AG04449 (cell line): ENCODE data around the gene ARFGAP1.

Source experiments
- CTCF ChIA-PET: fragments of 350-600 bp; formaldehyde crosslinking; extraction: SDS; loops from one replicate; lab custom pipeline; 2021; ENCODE audit warnings: antibody characterized with exemption; lab: Yijun Ruan, JAX
- POLR2A ChIA-PET: fragments of 400-600, 350-600 bp; formaldehyde crosslinking; extraction: SDS; loops from one replicate; lab custom pipeline; 2020; ENCODE audit warnings: antibody characterized with exemption, inconsistent platforms; lab: Yijun Ruan, JAX
- DNase-seq: peaks from one replicate; pipeline ENCODE4 v3.0.0-alpha.2; 2010; ENCODE audit warnings: low read depth, low spot score
- H3K4me3 ChIP-seq: 2 replicates; pipeline ENCODE4 v1.5.1; 2011; ENCODE audit warnings: low read depth, mild to moderate bottlenecking, control low read depth, low read length
- TF ChIP-seq, protein P1 (sequence below): IDR thresholded peaks from one replicate; pipeline ENCODE4 v1.5.1; 2011; ENCODE audit warnings: mild to moderate bottlenecking, moderate library complexity, low read length, control low read depth, inconsistent platforms; ENCODE audit not compliant: insufficient read depth; ENCODE audit errors: missing control alignments

ARFGAP1 gene

DNA sequence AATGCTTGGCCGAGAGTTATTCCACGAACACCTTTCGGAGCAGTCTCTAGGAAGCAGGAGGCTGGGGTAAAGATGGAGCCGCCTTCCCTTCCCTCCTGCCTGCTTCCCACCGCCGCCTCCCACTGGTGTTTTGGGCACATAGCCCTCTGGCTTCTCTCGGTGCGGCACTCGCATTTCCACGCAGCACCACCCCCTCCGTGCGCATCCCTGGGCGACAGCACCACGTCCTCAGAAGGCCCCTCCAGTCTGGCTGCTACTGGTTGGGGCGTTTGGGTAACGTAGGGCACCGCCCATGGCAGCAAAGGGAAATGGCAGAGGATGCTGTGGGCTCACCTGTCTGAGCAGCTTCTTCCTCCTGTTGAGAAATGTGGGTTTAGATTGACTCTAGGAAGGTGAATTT lies 22.8 kb downstream of the ARFGAP1 start:
- H3K4me3 ChIP-seq = no peak overlapping the region
- DNase-seq = no peak
- CTCF ChIA-PET = interaction anchor here (5.3 to 10.3 kb wide), 2 partner anchors 14 to 71 kb away, joined by 41 to 92 read pairs; no protein-coding TSS in a partner anchor
- TF ChIP-seq, protein P1, sequence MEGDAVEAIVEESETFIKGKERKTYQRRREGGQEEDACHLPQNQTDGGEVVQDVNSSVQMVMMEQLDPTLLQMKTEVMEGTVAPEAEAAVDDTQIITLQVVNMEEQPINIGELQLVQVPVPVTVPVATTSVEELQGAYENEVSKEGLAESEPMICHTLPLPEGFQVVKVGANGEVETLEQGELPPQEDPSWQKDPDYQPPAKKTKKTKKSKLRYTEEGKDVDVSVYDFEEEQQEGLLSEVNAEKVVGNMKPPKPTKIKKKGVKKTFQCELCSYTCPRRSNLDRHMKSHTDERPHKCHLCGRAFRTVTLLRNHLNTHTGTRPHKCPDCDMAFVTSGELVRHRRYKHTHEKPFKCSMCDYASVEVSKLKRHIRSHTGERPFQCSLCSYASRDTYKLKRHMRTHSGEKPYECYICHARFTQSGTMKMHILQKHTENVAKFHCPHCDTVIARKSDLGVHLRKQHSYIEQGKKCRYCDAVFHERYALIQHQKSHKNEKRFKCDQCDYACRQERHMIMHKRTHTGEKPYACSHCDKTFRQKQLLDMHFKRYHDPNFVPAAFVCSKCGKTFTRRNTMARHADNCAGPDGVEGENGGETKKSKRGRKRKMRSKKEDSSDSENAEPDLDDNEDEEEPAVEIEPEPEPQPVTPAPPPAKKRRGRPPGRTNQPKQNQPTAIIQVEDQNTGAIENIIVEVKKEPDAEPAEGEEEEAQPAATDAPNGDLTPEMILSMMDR = peak; percentile 14
- POLR2A ChIA-PET = interaction anchor here (0.6 kb wide), 1 partner anchor 21 kb away, joined by 3 read pairs; no protein-coding TSS in a partner anchor

DNA sequence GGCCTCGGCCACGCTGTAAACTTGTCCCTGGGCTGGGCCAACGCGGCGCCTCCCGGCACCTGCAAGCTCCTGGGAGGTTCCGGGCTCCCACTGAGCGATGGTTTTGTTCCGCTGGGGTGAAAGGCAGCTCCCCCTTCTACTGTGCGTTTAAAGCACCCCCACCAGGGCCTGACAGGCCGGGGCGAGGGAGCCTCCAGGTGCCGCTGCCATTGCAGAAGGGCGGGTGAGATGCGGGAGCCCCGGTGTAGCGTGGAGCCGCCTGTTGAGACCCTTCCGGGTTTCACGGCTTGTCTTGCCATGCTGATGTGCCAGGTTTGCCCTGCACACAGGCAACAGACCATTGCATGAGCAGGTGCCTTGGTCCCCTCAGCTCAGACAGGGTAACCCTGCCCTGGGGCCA lies 23.2 kb downstream of the ARFGAP1 start:
- H3K4me3 ChIP-seq = no peak overlapping the region
- ChIA-PET CTCF (interaction anchor here (1.1 to 10.3 kb wide), 4 partner anchors 9 to 72 kb away, joined by 4 to 92 read pairs (median 22); no protein-coding TSS in a partner anchor), POLR2A (interaction anchor here (0.6 kb wide), 1 partner anchor 22 kb away, joined by 3 read pairs; no protein-coding TSS in a partner anchor)
- TF ChIP-seq, protein P1 = no peak
- no peak for DNase-seq

DNA sequence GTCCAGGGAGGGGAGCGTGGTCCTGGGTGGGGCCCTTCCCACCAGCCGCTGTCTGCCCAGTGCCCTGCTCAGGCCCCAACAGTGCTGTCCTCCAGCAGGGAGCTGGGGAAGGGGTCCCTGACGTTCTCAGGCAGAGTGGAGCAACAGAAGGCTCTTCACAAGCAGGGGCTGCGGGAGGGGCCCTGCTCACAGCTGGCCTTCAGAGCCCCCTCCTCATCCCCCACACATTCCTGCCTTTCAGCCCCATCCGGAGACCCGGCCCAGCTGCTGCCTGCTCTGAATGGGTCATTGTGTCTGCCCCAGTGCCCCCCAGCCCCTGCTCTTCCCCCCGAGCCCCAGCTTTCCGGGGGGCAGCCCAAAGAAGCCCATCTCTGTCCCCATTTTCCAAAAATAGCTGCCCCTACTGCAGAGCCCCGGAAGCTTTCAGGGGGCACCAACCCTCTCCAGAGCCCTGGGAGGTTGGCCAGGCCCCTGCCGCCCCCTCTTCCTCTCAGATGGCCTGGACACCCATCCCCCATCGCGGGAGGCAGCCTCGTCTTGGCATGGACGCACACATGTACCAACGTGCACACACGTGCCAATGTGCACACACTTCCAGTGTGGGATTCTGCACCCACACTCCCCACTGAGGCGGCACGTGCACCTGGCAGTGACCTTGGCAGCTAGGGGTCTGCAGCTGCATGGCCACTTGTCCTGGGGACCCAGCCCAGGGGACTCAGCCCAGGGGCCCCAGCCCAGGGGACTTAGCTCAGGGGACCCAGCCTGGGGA lies 24.1 kb downstream of the ARFGAP1 start:
- TF ChIP-seq, protein P1 = no peak
- CTCF ChIA-PET = interaction anchor here (1.1 to 5.3 kb wide), 3 partner anchors 10 to 14 kb away, joined by 4 to 41 read pairs (median 4); no protein-coding TSS in a partner anchor
- POLR2A ChIA-PET = no interaction called here

DNA sequence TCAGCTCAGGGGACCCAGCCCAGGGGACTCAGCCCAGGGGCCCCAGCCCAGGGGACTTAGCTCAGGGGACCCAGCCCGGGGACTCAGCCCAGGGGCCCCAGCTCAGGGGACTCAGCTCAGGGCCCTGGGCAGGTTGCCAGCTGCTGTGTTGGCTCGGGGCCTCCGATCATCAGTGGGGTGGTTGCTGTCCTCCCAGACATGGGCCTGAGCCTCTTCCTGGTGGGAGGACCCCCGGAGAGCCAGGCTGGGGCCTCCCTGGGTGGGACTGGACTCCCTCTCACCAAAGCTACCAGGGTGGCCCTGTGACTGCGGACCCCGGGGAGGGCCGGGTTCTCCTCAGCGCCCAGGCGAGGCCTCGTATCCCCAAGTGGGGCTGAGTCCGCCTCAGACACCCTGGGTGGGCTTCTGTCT lies 24.8 kb downstream of the ARFGAP1 start:
- H3K4me3 ChIP-seq = no peak overlapping the region
- POLR2A ChIA-PET = no interaction called here
- TF ChIP-seq, protein P1 = no peak
- no peak for DNase-seq
- CTCF ChIA-PET = interaction anchor here (1.9 to 5.3 kb wide), 2 partner anchors 10 to 12 kb away, joined by 4 to 41 read pairs; no protein-coding TSS in a partner anchor

More for the DNA sequence above, 24.1 kb downstream of the ARFGAP1 start:
- H3K4me3 ChIP-seq = no peak overlapping the region
- no peak for DNase-seq

DNA sequence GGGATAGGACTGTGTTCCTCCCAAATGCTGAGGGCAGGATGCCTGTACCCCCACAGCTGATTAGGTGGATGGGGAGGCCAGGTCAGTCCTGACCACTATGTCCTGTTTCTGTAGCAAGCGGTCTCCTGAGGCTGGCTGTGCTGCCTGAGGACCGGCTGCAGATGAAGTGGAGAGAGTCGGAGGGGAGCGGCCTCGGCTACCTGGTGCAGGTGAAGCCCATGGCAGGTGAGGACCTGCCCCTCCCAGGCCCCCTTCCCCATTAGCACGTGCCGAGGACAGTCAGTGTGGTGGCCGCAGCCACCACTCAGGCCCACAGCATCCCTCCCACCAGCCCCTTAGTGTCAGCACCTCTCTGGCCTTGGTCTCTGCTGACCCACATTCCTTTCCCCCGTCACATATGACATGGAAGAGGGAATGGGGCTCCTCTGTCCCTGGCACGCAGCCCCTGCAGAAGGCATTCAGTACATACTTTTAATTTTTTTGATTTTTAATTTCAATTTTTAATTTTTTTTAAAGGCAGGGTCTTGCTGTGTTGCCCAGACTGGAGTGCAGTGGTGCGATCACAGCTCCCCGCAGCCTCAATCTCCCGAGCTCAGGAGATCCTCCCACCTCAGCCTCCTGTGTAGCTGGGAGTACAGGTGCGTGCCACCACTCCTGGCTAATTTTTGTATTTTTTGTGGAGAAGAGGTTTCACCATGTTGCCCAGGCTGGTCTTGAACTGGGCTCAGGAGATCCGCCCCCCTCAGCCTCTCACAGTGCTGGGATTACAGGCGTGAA lies 25.4 kb downstream of the ARFGAP1 start:
- POLR2A ChIA-PET = no interaction called here
- H3K4me3 ChIP-seq = no peak overlapping the region
- no peak for DNase-seq
- CTCF ChIA-PET = interaction anchor here (1.9 to 5.3 kb wide), 2 partner anchors 11 kb away, joined by 4 to 41 read pairs; no protein-coding TSS in a partner anchor
- TF ChIP-seq, protein P1 = no peak
